Measurements from ENCODE around the gene POLN.

DNA sequence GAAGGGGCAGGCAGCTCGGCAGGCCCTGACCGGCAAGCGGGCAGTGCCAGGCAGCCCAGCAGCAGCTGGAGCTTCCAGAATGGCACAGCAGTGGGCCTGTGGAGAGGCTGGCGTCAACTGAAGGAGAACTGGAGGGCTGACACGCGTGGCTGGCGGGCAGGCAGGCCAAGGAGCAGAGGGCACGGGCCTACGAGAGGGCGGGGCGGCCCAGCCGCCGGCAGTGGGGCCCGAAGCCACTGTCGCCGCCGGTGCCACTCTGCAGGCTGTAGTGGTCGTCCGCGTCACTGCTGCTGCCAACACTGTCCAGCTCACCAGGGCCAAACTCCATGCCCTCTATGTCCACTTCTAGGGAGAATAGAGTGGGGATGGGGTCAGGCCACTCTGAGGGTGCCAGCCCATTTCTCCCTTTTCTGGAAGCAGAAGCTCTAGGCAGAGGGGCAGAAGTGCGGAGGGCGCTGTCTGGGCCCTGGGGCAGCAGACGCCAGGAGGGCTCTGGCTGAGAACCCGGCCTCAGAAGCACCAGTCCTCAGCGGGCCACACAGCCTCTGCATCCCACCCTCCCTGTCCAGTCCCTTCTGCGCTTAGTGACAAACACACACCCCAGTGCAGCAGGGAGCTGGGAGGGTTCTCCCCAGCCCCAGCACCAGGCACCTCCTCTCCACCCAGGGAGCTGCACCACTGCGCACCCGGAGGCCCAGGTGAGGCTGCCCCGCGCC, 8.6 kb upstream of the POLN start:
- TF ChIP-seq TAF1 (IDR thresholded peaks at IDR 0.05; ENCODE audit: borderline replicate concordance, insufficient read depth, low read length) = no peak
- no peak for TF ChIP-seq POLR2AphosphoS5 (IDR thresholded peaks at IDR 0.05; ENCODE audit: low read depth, low read length)
- TF ChIP-seq, protein P1, sequence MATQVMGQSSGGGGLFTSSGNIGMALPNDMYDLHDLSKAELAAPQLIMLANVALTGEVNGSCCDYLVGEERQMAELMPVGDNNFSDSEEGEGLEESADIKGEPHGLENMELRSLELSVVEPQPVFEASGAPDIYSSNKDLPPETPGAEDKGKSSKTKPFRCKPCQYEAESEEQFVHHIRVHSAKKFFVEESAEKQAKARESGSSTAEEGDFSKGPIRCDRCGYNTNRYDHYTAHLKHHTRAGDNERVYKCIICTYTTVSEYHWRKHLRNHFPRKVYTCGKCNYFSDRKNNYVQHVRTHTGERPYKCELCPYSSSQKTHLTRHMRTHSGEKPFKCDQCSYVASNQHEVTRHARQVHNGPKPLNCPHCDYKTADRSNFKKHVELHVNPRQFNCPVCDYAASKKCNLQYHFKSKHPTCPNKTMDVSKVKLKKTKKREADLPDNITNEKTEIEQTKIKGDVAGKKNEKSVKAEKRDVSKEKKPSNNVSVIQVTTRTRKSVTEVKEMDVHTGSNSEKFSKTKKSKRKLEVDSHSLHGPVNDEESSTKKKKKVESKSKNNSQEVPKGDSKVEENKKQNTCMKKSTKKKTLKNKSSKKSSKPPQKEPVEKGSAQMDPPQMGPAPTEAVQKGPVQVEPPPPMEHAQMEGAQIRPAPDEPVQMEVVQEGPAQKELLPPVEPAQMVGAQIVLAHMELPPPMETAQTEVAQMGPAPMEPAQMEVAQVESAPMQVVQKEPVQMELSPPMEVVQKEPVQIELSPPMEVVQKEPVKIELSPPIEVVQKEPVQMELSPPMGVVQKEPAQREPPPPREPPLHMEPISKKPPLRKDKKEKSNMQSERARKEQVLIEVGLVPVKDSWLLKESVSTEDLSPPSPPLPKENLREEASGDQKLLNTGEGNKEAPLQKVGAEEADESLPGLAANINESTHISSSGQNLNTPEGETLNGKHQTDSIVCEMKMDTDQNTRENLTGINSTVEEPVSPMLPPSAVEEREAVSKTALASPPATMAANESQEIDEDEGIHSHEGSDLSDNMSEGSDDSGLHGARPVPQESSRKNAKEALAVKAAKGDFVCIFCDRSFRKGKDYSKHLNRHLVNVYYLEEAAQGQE (IDR thresholded peaks at IDR 0.05; ENCODE audit: insufficient read depth in 1 of 2, low read depth in 2 of 2, low read length in 2 of 2) = no peak
- TF ChIP-seq FOXP2 (optimal IDR thresholded peaks at IDR 0.05; ENCODE audit: borderline replicate concordance, extremely low read depth, extremely low read length, insufficient read depth) = no peak
